Measurements from ENCODE around the gene XPR1.
A peak's percentile ranks its signal among the peaks of the same experiment; 100 is the strongest.

The XPR1 gene

DNA sequence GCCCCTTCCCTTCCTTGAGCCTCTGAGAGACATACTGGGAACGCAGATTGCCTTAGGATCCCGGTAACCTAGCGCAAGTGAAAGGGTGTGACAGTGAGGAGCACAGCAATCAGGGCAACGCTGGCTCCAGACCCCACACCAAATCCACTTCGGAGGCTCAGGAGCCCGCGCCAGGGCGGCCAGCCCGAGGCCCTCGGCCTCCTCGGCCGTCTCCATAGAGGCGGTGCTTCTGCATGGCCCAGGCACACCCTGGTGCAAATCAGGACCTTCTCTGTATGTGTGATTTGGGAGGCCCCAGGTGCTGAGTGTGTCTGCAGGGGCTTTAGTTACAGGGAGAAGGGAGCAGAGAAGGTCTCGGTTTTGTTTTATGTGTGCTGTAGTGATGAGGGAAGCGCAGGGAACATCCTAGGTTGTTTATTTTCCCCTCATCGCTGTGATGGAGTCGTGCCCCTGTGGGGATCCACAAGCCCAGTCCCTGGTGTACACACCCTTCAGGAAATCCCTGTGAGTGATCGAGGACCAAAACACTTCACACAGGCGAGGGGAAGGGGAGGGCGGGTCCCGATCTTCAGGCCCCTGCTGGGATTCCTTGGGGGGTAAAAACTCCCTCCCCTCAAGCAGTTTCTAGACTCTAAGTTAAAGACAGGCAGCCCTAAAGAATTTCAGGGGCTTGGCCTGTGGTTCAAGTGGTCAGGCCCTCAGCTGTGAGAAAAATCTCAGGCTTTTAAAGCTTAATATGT is 290.2 kb downstream of the XPR1 start:
- DNase-seq: no peak

DNA sequence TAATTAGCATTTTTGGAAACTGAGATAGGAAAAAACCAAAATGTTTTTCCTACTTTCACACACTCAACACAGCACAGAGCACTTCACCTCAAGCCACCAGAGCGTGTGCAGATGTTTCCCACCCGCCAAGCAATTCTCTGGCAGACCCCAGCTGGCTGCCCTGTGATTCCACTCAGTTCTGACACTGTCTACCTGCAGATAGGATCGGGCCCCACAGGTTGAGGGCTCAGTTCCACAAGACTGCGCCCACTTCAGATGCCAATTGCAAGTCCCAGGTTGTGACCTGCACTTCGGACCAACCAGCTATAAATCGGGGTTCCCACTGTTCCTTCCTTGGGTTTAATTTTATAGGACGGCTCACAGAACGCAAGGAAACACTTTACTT is 290.8 kb downstream of the XPR1 start:
- DNase-seq: no peak

DNA sequence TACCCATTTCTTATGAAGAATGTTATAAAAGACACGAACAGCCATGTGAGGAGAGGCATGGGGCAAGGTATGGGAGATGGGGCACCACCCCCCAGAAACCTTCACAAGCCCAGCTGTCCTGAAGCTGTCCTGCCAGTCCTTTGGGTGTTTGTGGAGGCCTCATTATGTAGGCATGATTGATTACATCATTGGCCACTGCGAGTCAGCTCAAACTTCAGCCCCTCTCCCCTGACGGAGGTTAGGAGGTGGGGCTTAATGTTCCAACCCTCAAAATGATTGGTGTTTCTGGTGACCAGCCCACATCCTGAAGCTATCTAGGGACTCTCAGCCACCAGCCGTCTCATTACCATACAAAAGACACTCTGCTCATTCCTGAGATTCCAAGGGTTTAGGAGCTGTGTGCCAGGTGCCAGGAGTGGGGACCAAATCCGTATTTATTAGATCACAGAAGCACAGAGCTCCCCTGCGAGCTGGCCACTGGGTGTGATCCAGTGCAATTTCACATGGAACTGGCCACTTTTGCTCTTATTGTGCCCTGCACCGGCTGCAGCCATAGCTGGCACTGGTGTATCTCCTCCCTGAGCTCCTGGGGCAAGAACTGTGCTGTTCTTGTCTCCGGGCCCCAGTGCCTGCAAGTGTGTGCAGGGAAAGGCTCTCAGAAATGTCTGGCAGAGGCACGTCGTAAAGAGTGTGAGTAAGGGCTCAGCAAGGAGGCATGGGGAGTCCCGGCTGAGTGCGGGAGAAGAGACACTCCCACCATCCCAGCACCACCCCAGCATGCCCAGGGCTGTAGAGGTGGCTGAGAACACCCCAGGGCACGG is 291.4 kb downstream of the XPR1 start:
- no peak for DNase-seq

DNA sequence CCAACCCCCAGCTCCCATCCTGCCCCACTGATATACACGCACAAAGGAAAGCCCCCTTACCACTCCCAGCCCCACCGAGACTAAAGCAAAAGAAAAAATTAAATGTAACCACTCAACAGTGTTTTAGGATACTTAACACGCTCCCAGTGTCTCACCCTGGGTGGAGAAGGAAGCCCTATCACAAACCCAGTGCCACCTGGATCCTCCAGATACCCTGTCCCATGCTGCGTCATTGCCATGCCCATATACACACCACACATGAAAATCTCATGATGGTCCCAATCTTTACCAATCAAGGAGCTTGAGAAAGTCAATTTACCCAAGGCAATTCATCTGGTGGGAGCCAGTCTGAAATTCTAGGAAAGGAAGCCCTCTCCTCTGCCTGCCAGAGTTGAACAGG is 292.1 kb downstream of the XPR1 start:
- no peak for DNase-seq

GRCh38 chr1:180924939-180925338 is 293.1 kb downstream of the XPR1 start:
- no peak for DNase-seq

DNA sequence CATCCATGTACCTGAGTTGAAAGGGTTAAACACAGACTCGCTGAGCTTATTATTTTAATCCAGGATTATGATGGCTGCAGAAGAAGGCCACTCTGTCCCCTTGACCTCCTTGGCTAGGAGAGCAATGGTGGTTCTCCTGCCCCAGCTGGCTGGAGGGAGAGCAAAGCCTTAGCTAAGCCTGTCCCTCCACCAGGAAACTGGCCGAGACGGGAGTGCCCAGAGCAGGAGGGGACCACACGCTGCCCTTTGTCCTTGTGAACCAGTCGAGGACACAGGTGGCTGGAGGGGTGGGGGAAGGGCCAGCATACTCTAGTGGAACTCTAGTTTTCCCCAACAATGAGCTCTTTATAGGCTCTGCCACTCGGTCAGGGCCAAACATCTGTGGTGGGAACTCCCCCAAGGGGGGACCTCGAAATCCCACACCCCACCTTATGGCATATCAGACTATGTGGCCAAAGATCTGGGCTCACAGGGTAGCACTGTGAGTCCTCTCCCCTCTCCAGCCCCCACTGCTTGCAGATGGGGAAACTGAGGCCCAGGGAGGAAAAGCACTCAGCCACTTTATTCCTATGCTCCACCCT is 293.7 kb downstream of the XPR1 start:
- no peak for DNase-seq

GRCh38 chr1:180926164-180926981 is 294.6 kb downstream of the XPR1 start:
- peak; percentile 24 for DNase-seq

GRCh38 chr1:180927348-180927747 is 295.5 kb downstream of the XPR1 start:
- no peak for DNase-seq

GRCh38 chr1:180927841-180928240 is 296.0 kb downstream of the XPR1 start:
- no peak for DNase-seq

GRCh38 chr1:180928331-180929230 is 296.8 kb downstream of the XPR1 start:
- DNase-seq: no peak

DNA sequence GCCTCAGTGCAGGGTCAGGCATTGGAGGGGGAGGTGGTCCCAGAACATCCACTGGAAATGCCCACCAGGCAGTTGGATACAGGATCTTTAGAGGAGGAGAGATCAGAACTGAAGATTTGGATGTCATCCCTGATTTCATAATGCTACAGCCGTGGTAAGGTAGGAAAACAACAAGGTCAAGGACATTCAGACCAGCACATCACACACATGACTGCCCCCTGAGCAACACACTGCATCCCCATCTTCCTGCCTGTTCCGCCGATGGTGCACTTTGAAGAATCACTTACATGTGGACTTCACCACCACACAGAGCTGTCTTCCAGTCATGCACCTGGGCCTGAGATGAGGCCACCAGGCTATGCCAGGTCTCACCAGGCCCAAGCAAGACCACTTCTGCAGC is 297.6 kb downstream of the XPR1 start:
- no peak for DNase-seq

GRCh38 chr1:180930687-180931086 is 298.9 kb downstream of the XPR1 start:
- DNase-seq: no peak

DNA sequence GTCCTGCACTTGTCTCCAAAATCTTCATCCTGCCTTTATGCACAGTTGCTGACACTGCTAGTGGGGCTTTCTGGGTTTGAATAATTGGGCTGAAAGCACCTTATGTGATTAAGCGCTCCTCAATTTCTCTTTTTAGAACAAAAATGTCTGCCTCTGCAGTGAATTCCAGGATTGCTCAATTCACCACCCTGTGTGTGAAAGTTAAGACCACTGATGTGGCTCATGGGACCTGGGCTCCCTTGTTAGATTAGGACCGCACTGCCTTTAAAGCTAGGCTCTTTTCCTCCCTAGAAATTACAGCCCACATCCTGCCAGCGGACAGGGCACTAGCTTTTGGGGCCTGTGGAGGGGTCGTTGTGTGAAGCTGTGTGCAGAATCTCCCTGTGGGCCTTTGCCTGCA is 299.7 kb downstream of the XPR1 start:
- no peak for DNase-seq

GRCh38 chr1:180932378-180932777 is 300.6 kb downstream of the XPR1 start:
- no peak for DNase-seq

DNA sequence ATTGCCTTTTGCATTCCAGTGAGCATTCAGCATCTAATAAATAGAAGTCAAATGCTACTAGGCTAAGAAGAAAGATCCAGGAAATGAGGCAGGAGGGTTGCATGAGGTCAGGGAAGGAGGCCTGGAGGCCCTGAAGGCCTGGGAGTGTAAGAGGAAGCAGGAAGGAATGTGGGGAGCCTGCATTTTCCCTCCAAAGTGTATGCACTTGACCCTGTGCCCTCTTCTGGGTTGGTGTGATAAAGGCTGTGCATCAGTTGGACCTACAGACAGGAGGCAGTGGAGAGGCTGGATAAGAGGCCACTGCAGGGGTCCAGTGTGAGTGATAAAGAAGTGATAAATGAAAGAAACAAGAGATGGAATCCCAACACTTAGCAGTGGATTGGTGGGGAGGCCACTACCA is 301.3 kb downstream of the XPR1 start:
- DNase-seq: no peak

DNA sequence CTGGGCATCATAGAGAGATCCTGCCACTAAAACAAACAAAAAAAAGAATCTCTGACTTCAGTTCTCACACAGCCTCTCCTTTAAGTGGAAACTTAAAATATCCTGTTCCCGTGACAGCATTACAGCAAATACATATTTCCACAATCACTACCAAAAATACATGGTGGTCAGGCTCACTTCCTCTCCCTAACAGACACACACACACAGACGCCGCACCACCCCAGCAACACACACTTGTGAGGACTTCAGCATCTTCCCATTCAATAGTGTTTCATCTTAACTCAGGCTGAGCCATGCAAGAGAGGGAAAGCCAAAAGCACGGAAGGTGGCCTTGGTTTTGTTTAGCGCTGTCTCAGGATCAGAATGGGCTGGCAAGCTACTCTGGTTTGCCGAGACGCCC is 302.7 kb downstream of the XPR1 start:
- no peak for DNase-seq

GRCh38 chr1:180935326-180936109 is 303.7 kb downstream of the XPR1 start:
- no peak for DNase-seq

GRCh38 chr1:180936110-180937011 is 304.5 kb downstream of the XPR1 start:
- no peak for DNase-seq

GRCh38 chr1:180937012-180937372 is 305.2 kb downstream of the XPR1 start:
- no peak for DNase-seq

- DNase-seq: no peak
Observed at GRCh38 chr1:180937624-180938225, 305.9 kb downstream of the XPR1 start.

All from activated CD4-positive, alpha-beta T cell treated with anti-CD3 and anti-CD28 coated beads for 48 hours (primary cell).